ENCODE data around the gene HID1. TPM values are rescaled to one million over a fixed set of nuclear protein-coding genes. Genes with fewer than 3 reads are reported as not detected.

HID1 gene
- total RNA-seq, 1 donor from 2014 or later = 1.2 TPM

- intact Hi-C loops (cut with micrococcal nuclease) = no loop called here
These were observed 69.5 kb downstream of the HID1 start for GRCh38 chr17:74903034-74903433.

- intact Hi-C loops (cut with micrococcal nuclease) = no loop called here
These were observed 71.0 kb downstream of the HID1 start for GRCh38 chr17:74901353-74902135.

Other genes with a start within 250 kb of the HID1 start
- 50.4 and 56.8 TPM in 2 replicates for gene RAB37, start 235.5 kb downstream of the HID1 start, total RNA-seq
- gene NHERF1, start 224.1 kb downstream of the HID1 start, total RNA-seq = 308 TPM in 2 replicates
- 37.4 and 40.9 TPM in 2 replicates for gene NAT9, start 196.4 kb downstream of the HID1 start, total RNA-seq
- 0.22 and 0.49 TPM in 2 replicates for gene GRIN2C, start 112.9 kb downstream of the HID1 start, total RNA-seq
- gene FDXR, start 99.8 kb downstream of the HID1 start, total RNA-seq = 37.3 and 40.6 TPM in 2 replicates
- gene FADS6, start 79.1 kb downstream of the HID1 start, total RNA-seq = not detected in 2 replicates
- not detected in 2 replicates for gene USH1G, start 49.5 kb downstream of the HID1 start, total RNA-seq
- gene OTOP2, start 48.5 kb downstream of the HID1 start, total RNA-seq = not detected in 2 replicates
- gene OTOP3, start 36.9 kb downstream of the HID1 start, total RNA-seq = not detected in 2 replicates
- 0.20 and 0.24 TPM in 2 replicates for gene CDR2L, start 14.9 kb upstream of the HID1 start, total RNA-seq
- 43.1 and 43.3 TPM in 2 replicates for gene MRPL58, start 39.9 kb upstream of the HID1 start, total RNA-seq
- 186 and 190 TPM in 2 replicates for gene ATP5PD, start 74.2 kb upstream of the HID1 start, total RNA-seq
- gene KCTD2, start 74.5 kb upstream of the HID1 start, total RNA-seq = 19.3 and 20.3 TPM in 2 replicates
- 7.6 and 7.8 TPM in 2 replicates for gene SLC16A5, start 115.2 kb upstream of the HID1 start, total RNA-seq
- gene ARMC7, start 137.2 kb upstream of the HID1 start, total RNA-seq = 15.7 and 16.5 TPM in 2 replicates
- 52.1 and 53.9 TPM in 2 replicates for gene NT5C, start 159.0 kb upstream of the HID1 start, total RNA-seq
- gene JPT1, start 181.8 kb upstream of the HID1 start, total RNA-seq = 236 and 281 TPM in 2 replicates
- 493 and 503 TPM in 2 replicates for gene SUMO2, start 210.2 kb upstream of the HID1 start, total RNA-seq
- gene NUP85, start 232.9 kb upstream of the HID1 start, total RNA-seq = 97.3 and 99.6 TPM in 2 replicates

All from T-helper 1 cell treated with Interleukin-12 subunit alpha and Interleukin-12 subunit beta and Interleukin-4 antibody, amounts not matched to agents 30 ng/mL and 1 ng/mL, for 36 hours (primary cell).